HEK293T (cell line): Measurements from ENCODE around the gene RRN3.
"Not testable (repeated sequence)": the region's sequence is repeated elsewhere in the genome, so short reads cannot be mapped to it uniquely, and the experiment has no call there.

ENCODE experiments used
- CTBP1 ChIP-seq: fragments of 450-650 bp; IDR thresholded peaks from 2 replicates; pipeline ENCODE4 v1.6.1; 2016; ENCODE audit warnings: borderline replicate concordance
- ELF4 ChIP-seq: fragments of 450-650 bp; IDR thresholded peaks from 2 replicates; pipeline ENCODE4 v1.6.1; 2017; ENCODE audit warnings: antibody characterized with exemption
- LEF1 ChIP-seq: fragments of 450-650 bp; IDR thresholded peaks from 2 replicates; pipeline ENCODE4 v1.6.1; 2017; ENCODE audit warnings: mild to moderate bottlenecking, borderline replicate concordance

DNA sequence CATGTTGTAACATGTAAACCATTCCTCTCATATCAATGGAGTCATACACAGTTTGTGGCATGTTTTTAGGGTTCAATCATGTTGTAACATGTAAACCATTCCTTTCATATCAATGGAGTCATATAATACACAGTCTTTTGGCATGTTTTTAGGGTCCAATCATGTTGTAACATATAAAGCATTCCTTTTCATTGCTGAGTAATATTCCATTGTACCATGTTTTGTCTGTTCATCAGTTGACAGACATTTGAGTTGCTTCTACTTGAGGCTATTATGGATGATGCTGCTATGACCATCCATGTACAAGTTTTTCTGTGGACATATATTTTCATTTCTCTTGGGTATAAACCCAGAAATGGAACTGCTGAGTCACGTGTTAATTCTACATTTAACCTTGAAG lies 13.2 kb downstream of the RRN3 start:
- not testable (repeated sequence) for TF ChIP-seq CTBP1, LEF1, ELF4
